Activated CD4-positive, CD25-positive, alpha-beta regulatory T cell (primary cell): ENCODE data around the gene WWC2.

Experiments used
- DNase-seq, 4 experiments: peaks; one replicate each; lab custom pipeline; 2025; lab: John Stamatoyannopoulos, UW

Gene WWC2

DNA sequence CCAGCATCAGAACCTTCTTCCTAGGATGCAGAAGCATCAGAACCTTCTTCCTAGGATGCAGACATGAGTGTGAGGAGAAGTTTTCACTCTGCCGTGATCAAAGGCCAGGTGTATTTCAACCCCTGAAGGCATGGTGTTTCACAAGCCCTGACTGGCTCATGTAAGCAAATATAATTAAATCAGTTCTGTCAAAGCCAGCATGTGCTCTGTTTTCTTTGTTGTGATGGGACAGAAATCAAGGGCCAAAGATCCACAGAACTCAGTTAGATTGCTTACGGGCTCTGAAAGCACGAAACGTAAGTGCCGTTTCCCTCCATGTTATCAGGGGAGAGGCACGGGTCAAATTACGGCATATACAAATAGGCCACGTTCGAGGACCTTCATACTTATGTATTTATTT lies 255.2 kb downstream of the WWC2 start:
- no peak for DNase-seq

DNA sequence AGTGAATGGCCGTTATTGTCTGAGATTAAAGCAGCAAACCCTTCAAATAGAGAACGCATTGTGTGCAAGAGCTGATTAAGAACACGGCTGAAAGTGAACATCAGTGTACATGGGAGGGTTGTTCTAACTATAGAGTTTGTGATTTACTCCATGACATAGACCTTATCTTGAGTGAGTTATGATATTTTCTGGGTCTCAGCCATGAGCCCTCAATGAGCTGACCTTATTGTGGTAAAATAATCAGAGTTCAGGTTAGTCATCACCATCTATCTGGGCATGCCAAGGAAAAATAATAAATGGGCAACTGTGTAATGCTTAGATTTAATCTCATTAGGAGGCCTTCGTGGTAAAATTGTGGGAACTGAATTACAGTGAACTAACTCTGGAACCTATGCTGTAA lies 256.3 kb downstream of the WWC2 start:
- DNase-seq, result no peak

DNA sequence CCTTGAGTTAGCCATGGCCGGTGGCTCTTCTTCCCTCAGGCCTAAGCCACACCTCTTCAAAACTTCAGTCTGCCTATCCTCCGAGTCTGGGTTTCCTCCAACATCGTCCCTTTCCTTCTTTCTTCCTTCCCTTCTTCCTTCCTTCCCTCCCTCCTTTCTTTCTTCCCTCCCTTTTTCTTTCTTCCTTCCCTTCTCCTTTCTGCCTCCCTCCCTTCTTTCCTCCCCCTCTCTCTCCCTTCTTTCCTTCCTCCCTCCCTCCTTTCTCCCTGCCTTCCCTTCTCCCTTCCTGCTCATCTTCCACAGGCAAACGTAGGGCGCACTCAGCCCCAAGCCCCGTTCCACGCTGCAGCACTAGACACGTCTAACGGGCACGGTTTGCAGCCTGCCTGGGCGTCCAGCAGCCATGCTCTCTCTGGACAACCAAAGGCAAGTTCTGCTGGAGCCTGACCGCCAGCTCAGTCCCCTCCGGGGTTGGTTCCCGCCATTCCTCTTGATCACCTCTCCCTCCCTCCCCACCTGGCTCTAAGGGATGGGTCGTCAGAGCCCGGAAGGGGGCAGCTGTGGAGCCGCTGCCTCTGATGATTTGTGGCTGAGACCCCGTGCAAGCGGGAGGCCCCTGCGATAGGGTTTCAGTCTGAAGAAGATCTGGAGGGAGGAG lies 257.2 kb downstream of the WWC2 start:
- no peak for DNase-seq

DNA sequence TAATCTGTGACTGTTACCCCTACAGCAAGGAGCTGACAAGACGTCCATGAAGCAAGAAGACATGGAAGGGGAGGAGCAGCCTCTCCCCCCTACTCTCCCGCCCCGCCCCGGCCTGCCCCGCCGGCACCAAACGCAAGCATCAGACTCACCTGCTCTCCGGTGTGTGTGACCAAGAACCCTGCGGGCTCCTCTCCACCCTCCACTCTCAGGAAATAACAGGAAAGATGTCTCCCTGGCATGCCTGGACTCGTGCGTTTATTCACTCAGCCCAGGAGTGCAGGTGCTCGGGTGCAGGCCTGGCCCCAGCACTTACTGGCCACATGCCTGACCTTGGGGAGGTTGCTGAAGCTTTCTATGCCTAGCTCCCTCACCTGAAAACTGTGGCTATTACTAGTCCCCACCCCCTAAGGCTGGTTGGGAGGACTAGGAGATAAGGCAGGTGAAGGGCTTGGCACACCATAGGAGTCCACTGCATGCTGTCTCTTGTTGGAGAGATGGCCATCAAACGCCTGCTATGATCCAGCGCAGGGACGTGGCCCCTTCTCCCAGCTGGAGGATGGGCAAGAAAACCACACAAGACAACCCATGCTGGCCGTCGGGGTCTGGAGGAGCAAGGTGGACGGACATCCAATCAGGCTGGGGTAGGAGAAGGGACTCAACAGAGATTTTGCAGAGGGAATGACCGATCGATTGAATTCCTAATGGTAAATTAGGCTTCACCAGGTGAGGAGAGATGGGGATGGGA lies 258.0 kb downstream of the WWC2 start:
- no peak for DNase-seq

DNA sequence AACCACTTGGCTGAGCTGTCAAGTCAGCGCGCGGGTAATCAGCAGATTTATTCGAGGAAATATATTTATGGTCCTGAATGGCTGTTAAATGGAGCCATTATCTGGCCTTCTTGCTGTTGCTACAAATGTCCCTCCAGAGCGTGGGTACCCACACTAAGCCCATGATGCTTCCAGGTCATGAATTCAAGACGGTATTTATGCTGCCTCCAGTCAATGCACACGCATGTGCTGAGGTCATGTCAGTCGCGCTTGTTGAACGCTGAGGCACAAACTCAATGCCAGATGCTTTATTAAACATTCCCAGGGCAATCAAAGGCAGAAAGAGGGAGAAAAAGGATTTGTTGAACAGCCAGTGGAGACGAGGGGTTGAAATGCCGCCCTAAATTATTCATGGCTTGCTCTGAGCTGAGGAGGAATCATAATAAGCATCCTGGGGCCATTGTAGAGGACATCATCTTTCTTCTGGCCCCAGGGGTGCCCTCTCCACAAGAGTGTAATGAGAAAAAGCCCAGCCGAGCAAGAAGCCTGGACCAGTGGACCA lies 259.2 kb downstream of the WWC2 start:
- DNase-seq, result no peak

DNA sequence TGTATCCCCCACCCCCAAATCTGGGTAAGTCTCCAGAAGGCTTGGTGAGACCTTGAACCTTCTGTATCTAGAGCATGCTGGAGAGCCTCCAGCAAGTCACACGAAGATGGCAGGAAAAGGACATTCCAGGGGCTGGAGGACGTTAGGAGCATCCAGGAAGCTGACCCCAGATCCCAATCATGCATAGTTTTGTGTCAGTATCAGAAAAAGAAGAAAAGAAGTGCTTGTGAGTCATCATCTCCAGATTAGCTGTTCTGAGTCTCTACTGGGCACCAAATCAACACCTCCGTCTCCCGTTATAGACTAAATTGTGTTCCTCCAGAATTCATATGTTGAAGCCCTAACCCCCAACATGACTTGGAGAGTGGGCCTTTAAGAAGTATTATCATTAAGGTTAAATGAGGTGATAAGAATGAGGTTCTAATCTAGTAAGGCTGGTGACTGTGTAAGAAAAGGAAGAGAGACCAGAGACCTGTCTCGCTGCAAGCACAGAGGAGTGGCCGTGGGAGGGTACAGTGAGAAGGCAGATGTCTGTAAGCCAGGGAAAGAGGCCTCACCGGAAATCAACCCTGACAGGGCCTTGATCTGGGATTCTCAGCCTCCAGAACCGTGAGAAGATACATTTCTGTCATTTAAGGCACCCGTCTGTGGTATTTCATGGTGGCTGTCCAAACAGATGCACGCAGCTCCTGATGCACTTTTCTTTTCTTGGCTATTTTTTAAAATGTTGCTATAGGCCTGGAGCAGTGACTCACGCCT lies 261.3 kb downstream of the WWC2 start:
- DNase-seq, result no peak

DNA sequence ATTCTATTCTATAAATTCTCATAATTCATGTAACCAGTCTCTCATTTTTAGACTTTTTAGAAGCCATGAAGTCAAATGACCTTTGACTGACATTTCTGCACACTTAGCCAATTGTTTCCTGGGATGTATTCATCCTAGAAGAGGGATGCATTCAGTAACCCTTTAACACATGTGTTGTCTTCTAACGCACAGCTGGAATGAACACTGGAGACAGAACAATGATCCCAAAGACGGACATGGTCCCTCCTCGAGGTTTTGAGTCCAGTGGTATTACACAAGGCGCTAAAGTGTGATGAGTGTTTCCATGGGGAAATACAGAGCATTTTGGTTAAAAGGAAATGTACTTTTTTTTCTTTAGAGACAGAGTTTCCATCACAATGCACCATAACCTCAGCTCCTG lies 263.0 kb downstream of the WWC2 start:
- DNase-seq, result no peak

DNA sequence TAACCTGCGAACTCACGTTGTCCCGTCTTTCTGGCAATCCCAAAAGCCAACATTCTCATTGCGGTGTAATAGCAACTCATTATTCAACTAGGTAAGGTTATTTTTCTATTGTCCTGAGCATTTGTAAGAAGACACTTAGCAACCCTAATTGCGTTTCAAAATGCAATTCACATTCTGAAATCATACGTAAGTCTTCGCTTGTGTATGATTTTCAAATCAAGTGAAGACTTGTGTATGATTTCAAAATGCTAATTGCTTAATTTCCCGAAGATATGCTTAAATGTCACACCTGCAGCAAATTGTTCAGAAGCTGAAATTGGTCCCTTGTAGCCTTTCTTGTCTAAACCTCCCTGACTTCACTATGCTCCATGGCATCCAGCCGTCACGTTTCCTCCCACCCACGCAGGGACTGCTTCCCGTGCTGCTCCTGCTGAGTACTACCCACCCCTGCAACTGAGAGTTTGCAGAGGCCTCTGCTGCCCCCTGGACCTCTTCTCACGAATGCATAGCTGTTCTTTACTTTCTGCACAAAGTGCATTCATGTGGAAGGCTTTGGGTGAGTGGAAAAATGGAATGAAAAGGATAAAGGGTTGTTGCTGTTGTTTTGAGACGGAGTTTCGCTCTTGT lies 264.0 kb downstream of the WWC2 start:
- no peak for DNase-seq

DNA sequence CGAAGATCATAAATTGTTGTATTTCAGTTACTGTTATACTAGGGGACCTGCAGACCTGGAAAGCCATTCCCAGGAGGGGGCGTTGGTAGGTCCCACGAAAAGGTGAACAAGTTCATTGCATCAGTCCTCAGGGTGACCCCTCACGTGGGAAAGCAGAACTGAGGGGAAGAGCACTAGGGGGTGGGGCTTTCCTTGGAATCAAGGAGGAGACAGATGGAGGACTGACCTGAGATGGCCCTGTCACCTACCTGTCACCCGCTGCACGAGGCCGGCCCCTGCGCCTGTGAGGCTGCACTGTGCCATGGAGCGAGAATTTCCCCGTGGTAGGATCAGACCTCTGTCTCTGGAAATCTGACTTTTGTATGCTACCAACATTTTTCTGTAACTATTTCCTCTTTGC lies 265.0 kb downstream of the WWC2 start:
- DNase-seq, result no peak

DNA sequence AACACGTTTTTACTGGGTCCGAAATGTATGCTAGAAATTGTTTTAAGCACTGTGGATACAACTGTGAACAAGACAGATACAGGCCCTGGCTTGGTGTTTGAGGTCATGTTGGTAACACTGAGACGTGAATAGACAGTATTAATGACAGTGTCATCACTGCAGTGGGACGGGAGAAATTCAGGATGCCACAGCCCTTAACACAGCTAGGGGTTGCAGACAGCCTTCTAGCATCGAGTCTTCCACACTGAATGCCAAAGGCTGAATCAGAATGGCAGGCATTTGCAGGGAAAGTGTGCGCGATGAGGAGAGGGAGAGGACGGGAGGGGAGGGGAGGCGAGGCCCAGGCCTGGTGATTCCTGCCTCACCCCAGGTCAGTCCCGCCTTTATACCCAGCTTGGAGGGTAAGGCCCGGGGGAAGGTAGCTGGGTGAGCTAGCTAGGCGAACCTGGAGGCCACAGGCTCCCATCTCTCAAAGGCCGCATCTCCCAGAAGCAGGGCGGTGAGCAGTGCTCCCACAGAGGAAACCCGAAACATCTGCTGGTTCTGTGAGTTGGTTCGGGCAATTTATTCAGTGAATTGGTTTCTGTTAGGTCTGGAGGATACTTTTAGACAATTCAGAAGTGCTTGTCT lies 267.3 kb downstream of the WWC2 start:
- no peak for DNase-seq

DNA sequence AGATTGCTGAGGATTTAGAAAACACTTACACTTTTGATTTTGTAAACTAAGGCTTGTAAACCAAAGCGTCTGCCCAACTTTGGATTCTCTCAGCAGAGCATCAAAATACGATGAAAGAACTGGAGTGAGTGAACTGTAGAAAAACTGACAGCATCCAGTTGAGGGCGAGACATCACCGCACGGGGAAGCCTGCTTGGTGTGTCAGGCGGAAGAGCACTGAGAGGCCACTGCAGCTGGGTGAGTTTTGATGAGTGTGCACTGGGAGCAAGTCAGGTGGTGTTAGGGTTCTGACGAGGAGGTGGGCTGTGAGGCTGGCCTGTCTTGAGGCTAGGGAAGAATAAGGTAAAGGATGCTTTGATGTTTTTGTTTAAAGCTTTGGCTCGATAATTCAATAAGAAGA lies 270.0 kb downstream of the WWC2 start:
- DNase-seq, result no peak
